Renal pelvis (tissue), 4 donors: ENCODE measurements around the gene TSPAN3. TPM values are rescaled to one million over a fixed set of nuclear protein-coding genes. Genes with fewer than 3 reads are reported as not detected.

ENCODE experiments used
- DNase-seq: peaks from one replicate; pipeline ENCODE4 v3.0.0-alpha.2; 2013
- polyA plus RNA-seq, 3 donors: library from polyadenylated mRNA; unstranded; fragments of 120-200 nt; gene quantifications; one replicate each; pipeline ENCODE4 v1.2.1, GENCODE V29; 2013; ENCODE audit not compliant: insufficient read length in 3 of 3

Gene TSPAN3
- polyA plus RNA-seq, 3 donors: 408 to 477 (median 445) TPM

GRCh38 chr15:77059786-77060361 lies 11.0 kb downstream of the TSPAN3 start:
- no peak for DNase-seq

GRCh38 chr15:77058468-77058867 lies 12.4 kb downstream of the TSPAN3 start:
- DNase-seq: no peak

GRCh38 chr15:77057685-77058084 lies 13.2 kb downstream of the TSPAN3 start:
- no peak for DNase-seq

- DNase-seq: no peak
Observed at GRCh38 chr15:77057072-77057471, 13.8 kb downstream of the TSPAN3 start.

- DNase-seq: no peak
Observed at GRCh38 chr15:77053709-77054108, 17.2 kb downstream of the TSPAN3 start.

GRCh38 chr15:77052556-77052955 lies 18.4 kb downstream of the TSPAN3 start:
- DNase-seq: no peak

- no peak for DNase-seq
Observed at GRCh38 chr15:77048135-77048876, 22.6 kb downstream of the TSPAN3 start.

- no peak for DNase-seq
Observed at GRCh38 chr15:77046704-77047412, 24.1 kb downstream of the TSPAN3 start.

GRCh38 chr15:77045985-77046384 lies 24.9 kb downstream of the TSPAN3 start:
- no peak for DNase-seq

- no peak for DNase-seq
Observed at GRCh38 chr15:77044228-77045042, 26.5 kb downstream of the TSPAN3 start.

- no peak for DNase-seq
Observed at GRCh38 chr15:77042955-77043920, 27.7 kb downstream of the TSPAN3 start.

GRCh38 chr15:77042245-77042919 lies 28.5 kb downstream of the TSPAN3 start:
- no peak for DNase-seq

GRCh38 chr15:77040673-77041072 lies 30.2 kb downstream of the TSPAN3 start:
- DNase-seq: no peak

- DNase-seq: no peak
Observed at GRCh38 chr15:77039848-77040247, 31.1 kb downstream of the TSPAN3 start.

- DNase-seq: no peak
Observed at GRCh38 chr15:77039217-77039533, 31.7 kb downstream of the TSPAN3 start.

- no peak for DNase-seq
Observed at GRCh38 chr15:77038312-77039216, 32.3 kb downstream of the TSPAN3 start.

GRCh38 chr15:77037388-77038209 lies 33.3 kb downstream of the TSPAN3 start:
- DNase-seq: no peak
